LNCaP clone FGC (cell line): ENCODE measurements around the gene NGEF.

Experiments
- DNase-seq: peaks from one replicate; pipeline ENCODE4 v3.0.0-alpha.2; 2011; ENCODE audit warnings: low read depth
- H3K4me3 ChIP-seq: 2 replicates; pipeline ENCODE4 v1.5.1; 2011; ENCODE audit warnings: mild to moderate bottlenecking, low read depth, low read length, control low read depth
- TF ChIP-seq, protein P1 (sequence below): IDR thresholded peaks from 2 replicates; pipeline ENCODE4 v1.5.1; 2012; ENCODE audit warnings: mild to moderate bottlenecking; ENCODE audit not compliant: control insufficient read depth, insufficient read depth; ENCODE audit errors: extremely low read depth

The NGEF gene

GRCh38 chr2:232882085-232882484 lies 131.0 kb downstream of the NGEF start:
- no peak overlapping the region for H3K4me3 ChIP-seq
- DNase-seq = no peak
- TF ChIP-seq, protein P1, sequence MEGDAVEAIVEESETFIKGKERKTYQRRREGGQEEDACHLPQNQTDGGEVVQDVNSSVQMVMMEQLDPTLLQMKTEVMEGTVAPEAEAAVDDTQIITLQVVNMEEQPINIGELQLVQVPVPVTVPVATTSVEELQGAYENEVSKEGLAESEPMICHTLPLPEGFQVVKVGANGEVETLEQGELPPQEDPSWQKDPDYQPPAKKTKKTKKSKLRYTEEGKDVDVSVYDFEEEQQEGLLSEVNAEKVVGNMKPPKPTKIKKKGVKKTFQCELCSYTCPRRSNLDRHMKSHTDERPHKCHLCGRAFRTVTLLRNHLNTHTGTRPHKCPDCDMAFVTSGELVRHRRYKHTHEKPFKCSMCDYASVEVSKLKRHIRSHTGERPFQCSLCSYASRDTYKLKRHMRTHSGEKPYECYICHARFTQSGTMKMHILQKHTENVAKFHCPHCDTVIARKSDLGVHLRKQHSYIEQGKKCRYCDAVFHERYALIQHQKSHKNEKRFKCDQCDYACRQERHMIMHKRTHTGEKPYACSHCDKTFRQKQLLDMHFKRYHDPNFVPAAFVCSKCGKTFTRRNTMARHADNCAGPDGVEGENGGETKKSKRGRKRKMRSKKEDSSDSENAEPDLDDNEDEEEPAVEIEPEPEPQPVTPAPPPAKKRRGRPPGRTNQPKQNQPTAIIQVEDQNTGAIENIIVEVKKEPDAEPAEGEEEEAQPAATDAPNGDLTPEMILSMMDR = no peak

- DNase-seq = no peak
- TF ChIP-seq, protein P1 = no peak
- H3K4me3 ChIP-seq = no peak overlapping the region
These were observed 132.2 kb downstream of the NGEF start for GRCh38 chr2:232880764-232881351.

DNA sequence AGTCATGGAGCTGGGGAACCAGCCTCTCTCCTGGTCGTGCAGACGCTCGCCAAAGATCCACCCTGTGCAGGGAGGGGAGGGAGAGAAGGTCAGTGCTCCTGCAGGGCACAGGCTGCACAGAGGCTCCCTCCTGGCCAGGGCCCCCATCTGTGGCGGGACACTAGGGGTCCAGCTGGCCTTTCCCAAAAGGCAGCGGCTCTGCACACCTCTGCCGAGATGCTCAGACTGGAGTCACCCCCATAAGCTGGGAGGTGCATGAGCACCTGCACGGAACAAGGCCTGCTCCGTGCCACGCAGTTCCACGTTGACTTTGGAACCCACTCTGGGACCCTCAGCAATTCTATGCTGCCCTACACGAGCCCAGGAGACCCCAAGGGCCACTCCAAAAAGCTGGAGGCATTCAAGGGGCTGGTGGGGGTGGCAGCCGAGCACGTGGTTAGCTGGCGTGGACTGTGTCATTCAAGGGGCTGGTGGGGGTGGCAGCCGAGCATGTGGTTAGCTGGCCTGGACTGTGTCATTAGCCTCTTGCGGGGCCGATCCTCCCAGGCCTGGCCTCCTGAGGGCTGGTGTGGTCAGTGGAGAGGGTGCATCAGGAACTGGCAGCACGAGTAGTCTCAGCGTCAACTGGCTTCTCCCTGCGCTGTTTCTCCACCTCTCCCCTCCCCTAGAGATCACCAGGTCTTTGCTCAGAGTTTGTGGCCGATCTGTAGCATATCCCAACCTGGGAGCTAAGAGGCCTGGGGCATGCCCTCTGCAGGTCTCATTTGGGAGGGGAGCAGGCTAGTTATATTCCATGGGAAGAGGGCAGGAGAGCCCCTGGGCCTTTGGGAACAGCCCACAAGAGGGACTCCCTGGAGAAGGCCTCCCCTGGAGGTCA lies 133.2 kb downstream of the NGEF start:
- H3K4me3 ChIP-seq = no peak overlapping the region
- DNase-seq = no peak
- TF ChIP-seq, protein P1 = no peak

DNA sequence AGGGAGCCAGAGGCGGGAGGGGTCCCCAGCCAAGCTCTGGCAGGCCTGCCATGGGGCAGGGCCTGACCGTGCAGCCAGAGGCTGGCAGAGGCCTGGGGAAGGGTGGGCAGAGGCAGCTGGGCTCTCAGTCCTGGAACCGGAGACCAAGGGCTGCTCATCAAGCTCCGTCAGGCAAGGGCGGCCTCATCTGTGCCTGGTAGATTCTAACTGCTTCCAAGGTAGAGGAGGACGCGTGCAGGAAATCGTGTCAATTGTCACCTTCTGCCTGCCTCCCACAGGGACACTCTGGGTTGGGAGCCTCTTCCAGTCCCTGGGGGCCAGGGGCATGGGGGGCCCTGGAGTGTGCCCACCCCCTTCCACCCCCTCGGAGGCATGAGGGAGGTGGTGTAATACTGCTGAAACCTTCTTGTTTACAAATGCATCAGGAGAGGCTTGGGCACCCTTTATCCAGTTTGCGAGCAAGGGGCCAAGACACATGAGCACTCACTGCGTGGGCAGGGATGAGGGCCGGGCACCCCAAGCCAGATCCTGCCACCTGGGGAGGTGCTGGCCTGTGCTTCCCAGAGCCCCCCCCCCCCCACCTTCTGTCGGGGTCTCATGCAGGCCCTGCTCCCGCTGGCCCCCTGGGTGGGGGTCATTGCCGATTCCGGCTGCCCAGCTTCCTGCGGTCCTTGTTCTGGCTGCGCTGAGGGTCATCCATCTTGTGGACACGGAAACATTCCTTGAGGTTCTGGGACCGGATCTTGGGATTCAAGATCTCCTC lies 134.0 kb downstream of the NGEF start:
- no peak for DNase-seq
- TF ChIP-seq, protein P1 = no peak
- H3K4me3 ChIP-seq = no peak overlapping the region

DNA sequence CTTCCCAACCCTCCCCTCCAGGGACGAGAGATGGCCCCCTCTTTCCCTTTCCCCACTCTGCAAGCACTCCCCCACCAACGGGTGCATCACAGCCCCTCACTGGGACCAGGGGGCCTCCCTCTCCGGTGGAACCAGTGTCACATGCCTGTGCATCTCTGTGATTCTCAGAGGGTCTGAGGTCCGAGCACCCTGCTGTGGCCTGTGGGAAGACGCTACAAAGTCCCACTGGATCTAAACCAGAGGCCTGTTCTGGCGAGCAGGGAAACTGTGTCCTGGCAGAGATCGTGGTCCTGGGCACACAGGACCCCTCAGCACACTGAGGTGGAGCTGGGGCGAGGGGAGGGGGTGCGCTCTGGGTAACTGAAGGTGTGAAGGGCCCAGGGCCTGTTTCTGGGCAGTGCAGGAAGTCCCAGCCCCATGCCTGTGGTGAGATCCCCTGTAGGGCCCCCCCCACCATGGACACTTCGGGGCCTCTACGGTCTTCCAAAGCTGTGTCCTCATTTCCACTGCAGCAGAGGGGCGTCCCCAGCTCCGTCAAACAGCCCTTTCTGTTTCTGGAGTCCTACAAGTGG lies 135.0 kb downstream of the NGEF start:
- no peak overlapping the region for H3K4me3 ChIP-seq
- TF ChIP-seq, protein P1 = no peak
- no peak for DNase-seq

- no peak for DNase-seq
- peak overlapping the region; percentile 59 for H3K4me3 ChIP-seq
- TF ChIP-seq, protein P1 = no peak
These were observed 136.0 kb downstream of the NGEF start for GRCh38 chr2:232876978-232877441.
